CD4-positive, alpha-beta T cell treated with Interleukin-10 for 1 hour (primary cell): ENCODE data around the gene MAGED2.
"Not testable (repeated sequence)": the region's sequence is repeated elsewhere in the genome, so short reads cannot be mapped to it uniquely, and the experiment has no call there.

Experiments
- DNase-seq: peaks from one replicate; pipeline ENCODE4 v3.0.0-alpha.2; 2020

Gene MAGED2

GRCh38 chrX:54807524-54808108 lies at the start of gene MAGED2:
MAGED2 (plus strand) TSS chrX:54807745; CDS start chrX:54809332, 1,587 bp downstream.
- peak; percentile 59 for DNase-seq

GRCh38 chrX:54758114-54759055 lies 49.2 kb upstream of the MAGED2 start:
- DNase-seq, result no peak

GRCh38 chrX:54774391-54775094 lies 33.0 kb upstream of the MAGED2 start:
- not testable (repeated sequence) for DNase-seq

GRCh38 chrX:54776061-54776460 lies 31.5 kb upstream of the MAGED2 start:
- no peak for DNase-seq

- no peak for DNase-seq
These were observed 30.4 kb upstream of the MAGED2 start for GRCh38 chrX:54776987-54777672.

- no peak for DNase-seq
These were observed 21.6 kb upstream of the MAGED2 start for GRCh38 chrX:54785901-54786300.

- DNase-seq, result peak; percentile 53
These were observed 20.6 kb upstream of the MAGED2 start for GRCh38 chrX:54786967-54787366.

- DNase-seq, result no peak
These were observed 19.1 kb upstream of the MAGED2 start for GRCh38 chrX:54788446-54788845.

GRCh38 chrX:54789405-54789804 lies 18.1 kb upstream of the MAGED2 start:
- DNase-seq, result not testable (repeated sequence)

GRCh38 chrX:54794028-54794427 lies 13.5 kb upstream of the MAGED2 start:
- no peak for DNase-seq

- no peak for DNase-seq
These were observed 12.8 kb upstream of the MAGED2 start for GRCh38 chrX:54794795-54795194.

GRCh38 chrX:54798137-54798536 lies 9.4 kb upstream of the MAGED2 start, which contains the start of gene ITIH6:
ITIH6 (minus strand) TSS chrX:54798255; CDS start chrX:54798210, 45 bp downstream.
- no peak for DNase-seq

- DNase-seq, result no peak
These were observed 8.5 kb upstream of the MAGED2 start for GRCh38 chrX:54799046-54799445.

- no peak for DNase-seq
These were observed 612 bp downstream of the MAGED2 start for GRCh38 chrX:54808109-54808604.

- peak; percentile 94 for DNase-seq
These were observed 1.3 kb downstream of the MAGED2 start for GRCh38 chrX:54808605-54809483.

- no peak for DNase-seq
These were observed 3.0 kb downstream of the MAGED2 start for GRCh38 chrX:54810532-54810931.

GRCh38 chrX:54811301-54811885 lies 3.8 kb downstream of the MAGED2 start:
- no peak for DNase-seq

- no peak for DNase-seq
These were observed 4.8 kb downstream of the MAGED2 start for GRCh38 chrX:54812306-54812705.

GRCh38 chrX:54817220-54817820 lies 9.8 kb downstream of the MAGED2 start:
- DNase-seq, result no peak

GRCh38 chrX:54818221-54818620 lies 10.7 kb downstream of the MAGED2 start:
- no peak for DNase-seq

- DNase-seq, result no peak
These were observed 11.7 kb downstream of the MAGED2 start for GRCh38 chrX:54819201-54819600.
